ENCODE measurements around the gene ARHGAP15.

ARHGAP15 gene

DNA sequence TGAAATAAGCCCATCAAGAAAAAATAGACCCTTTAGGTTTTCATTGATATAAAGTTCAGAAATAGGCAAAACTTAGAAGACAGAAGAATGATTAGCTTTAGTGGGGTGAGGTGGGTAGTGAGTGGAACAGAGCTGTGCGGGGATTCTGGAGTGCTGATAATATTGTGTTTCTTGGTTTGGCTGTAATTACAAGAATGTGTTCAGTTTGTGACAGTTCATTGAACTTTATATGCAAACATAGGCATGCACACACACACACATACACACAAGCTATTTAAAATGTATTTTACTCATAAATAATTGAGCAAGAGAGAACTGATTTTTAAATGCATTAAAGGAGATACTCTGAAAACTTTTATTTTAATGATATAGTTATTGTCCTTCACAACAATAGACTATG, 17.1 kb downstream of the ARHGAP15 start:
- DNase-seq: no peak

DNA sequence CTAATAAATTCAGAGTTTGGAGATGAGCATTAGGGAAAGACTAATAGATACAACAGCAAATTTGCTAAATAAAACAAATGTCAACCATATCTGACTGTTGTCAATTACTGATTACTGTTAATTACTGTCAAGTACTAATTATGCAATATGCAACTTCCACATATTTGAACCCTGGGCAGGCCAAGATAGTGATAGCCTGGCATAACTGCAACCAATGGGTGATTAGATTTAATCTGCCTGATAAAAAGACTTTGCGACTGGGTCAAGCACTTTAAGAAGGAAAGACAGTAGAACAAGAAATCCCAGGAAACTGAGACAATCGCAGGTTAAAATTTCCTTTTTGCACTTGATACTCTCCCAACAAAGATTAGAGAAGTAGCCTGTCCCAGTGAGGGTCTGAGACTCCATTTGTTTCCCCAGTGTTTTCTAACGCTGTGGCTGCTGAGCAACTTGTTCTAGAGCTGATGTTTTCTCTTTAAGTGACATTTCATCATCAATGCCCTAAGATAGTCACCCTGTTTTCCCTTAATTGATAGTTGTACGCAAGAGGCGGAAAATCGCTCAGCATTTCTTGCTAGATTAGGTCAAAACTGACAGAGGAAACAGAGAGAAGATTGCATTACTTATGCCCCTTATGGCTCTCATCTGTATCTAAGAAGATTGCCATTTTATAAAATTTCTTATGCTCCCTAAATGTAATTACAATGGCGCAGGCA, 17.8 kb downstream of the ARHGAP15 start:
- DNase-seq: no peak

DNA sequence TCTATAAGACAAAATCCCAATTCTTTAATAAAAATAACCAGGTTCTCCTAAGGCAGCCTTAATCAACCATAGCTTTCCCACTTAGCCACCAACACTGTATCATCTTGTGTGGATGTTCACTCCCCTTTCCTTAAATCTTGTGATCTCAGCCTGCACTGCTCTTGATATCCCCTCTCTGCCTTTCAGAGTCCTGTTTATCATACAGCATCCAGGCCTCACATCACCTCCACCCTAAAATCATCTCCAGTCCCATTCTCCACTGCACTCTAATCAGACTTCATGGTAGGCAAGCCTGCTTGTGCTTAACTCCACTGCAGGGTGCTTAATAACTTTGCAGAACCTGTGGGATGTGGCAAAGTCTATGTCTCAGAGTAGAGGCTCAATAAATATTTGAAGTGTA, 18.8 kb downstream of the ARHGAP15 start:
- no peak for DNase-seq

DNA sequence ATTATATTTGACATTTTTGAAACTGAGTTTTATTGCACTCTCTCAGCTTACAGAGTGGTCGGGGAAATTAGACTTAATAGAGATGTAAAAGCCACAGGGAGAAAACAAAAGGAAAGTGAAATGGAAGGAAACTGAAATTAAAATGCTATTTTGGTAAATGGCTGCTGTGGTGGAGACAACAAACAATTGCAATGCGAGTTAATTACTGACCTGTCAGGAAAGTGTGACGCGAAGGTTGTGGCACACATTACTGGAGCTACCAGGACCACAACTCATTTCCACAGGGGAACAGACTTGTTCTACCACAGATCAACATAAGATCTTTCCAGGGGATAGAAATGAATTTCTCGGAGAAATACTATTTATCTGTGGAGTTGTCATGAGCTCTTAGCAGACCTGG, 19.5 kb downstream of the ARHGAP15 start:
- no peak for DNase-seq

DNA sequence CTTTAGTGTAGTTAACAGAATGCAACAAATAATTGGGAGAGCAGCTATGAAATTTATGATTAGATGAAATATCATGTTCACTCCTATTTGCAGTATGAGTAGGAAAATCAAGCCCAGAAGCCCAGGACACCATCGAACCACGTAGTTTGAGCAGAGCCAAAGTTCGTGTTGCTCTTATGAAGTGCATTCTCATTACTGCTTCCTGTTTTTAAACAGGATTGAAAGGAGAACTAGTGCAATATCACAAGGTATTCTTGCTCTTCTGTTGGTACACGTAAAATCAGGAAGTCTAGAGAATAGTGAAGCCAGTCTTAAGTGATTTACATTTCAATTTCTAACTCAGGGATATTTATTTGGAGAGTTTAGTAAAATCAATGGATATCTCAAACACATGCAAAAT, 21.1 kb downstream of the ARHGAP15 start:
- DNase-seq: no peak

DNA sequence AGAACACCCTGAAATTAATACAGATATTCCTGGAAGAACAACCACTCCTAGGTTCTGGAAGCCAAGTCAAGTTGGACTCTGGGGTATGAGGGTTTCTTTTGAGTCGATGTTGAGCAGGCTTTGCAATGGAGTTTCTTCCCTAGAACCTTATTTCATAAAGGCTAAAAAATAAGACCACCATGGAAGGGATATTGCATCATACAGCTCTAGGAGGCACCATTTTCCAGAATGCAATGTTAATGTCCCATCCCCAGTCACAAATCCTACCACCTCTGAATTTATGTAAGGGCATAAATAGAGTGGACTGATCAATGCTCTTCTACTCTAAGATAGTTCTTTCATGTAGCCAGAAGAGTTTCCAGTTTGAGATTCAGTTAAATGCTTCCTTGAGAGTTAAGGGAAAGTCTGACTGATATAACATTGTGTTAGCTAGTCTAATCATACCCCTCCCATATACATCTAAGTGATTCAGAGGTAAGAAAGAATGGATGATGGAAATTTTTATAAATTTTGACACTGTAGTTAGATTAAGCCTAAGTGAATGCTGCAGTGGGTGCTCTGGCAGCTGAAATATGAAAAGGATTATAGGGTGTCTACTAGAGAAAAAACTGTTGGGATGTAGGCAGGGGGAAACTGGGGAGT, 22.0 kb downstream of the ARHGAP15 start:
- DNase-seq: no peak

DNA sequence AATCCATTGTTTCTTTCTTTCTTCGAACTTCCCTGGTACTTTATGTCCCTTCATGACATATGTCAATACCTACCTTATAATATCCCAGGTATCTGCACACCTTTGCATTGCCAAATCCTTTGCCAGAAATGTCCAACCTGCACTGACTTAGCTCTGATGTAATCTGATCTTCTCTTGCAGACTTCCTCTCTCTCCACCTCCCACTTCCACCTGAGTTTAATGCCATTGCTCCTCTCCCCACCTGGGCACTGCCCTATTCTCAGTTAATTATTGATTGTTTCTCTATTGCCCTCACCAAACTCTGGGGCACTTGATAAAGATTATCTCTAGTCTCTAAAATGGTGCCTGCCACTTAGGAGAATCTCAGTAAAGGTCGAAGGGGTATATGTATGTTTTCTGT, 23.0 kb downstream of the ARHGAP15 start:
- no peak for DNase-seq

DNA sequence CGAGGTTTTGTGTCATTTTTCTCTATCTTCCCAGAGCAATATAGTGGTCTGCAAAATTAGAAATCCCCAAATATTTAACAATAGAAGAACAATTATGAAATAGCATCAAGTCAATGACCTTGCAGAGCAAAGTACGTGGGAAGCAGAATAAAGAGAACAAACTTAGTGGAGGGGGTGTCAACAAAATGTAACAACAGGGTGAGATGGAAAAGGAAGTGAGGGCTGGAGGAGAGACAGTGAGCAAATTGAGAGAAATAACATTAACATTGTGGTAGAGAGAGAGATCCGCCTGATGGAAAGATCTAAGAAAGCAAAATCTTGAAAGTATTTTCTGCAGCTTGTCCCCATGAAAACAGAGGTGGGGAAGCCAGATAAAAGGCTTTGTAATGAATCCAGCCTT, 23.4 kb downstream of the ARHGAP15 start:
- no peak for DNase-seq

DNA sequence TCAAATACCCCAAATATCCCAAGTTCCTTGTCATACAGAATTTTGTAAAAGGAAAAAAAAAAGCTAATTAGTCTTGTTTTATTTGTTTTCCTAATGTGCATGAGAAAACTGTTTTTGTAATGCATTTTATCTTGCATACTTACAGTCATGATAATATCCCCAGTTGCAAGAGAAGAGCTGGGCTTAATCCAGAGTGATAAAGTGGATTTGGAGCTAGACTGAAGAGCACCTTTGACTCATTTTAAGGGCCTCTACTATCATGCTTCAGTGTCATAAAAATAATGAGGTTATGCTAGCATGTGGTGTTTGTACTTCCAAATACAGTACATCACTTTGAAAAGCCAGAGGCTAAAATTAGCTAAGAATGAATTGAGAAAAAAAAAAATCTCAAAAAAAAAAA, 26.4 kb downstream of the ARHGAP15 start:
- no peak for DNase-seq

DNA sequence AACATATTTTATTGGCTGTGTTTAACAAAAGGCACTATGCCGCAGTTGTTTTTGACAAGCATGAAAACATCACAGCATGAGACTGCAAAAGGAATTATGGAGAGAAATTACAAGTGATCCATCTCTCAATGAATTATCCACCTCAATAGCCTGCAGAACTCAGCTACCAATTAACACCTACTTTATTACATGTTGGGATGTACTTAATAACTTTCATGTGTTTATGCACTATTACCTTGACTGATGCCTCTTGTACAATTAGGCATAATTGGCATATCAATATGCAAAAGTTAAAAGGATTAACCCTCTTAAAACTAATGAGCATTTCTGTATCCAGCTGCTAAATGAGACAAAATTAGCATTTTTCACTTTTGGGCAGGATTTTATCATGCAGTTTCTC, 27.8 kb downstream of the ARHGAP15 start:
- DNase-seq: no peak

DNA sequence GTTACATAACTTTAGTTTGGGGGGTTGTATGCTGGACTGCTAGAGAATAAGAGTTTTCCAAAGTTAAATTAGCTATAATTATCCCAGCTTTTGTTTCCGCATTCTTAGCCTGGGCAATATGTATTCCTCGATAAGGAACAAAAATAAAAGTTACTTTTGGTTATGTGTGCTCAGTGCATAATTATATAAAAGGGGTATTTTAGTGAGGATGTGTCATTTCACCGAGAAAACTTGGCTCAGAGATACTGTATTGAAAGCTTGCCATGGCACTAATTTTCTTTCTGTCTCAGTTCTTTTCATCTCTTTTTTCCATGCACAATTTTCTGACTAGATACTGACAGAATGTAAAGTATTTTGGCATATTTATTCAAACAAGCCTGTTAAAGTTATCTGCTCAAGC, 28.2 kb downstream of the ARHGAP15 start:
- no peak for DNase-seq

DNA sequence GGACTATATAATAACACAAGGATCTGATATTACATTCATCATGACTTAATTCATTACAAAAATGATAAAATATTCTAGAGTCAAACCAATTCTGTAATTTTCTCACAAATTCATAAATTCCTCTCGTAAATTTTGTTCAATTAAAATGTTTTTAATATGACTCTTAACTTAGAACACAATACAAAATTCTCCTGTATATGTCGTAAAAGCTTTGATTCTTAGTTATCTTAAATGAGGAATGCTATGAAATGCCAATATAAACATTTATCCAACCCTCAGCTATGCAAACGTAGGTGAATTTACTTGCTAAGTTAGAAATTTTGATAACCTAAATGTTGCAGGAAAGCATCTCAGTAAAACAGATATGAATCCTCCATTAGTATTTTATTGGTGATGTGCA, 28.9 kb downstream of the ARHGAP15 start:
- no peak for DNase-seq

DNA sequence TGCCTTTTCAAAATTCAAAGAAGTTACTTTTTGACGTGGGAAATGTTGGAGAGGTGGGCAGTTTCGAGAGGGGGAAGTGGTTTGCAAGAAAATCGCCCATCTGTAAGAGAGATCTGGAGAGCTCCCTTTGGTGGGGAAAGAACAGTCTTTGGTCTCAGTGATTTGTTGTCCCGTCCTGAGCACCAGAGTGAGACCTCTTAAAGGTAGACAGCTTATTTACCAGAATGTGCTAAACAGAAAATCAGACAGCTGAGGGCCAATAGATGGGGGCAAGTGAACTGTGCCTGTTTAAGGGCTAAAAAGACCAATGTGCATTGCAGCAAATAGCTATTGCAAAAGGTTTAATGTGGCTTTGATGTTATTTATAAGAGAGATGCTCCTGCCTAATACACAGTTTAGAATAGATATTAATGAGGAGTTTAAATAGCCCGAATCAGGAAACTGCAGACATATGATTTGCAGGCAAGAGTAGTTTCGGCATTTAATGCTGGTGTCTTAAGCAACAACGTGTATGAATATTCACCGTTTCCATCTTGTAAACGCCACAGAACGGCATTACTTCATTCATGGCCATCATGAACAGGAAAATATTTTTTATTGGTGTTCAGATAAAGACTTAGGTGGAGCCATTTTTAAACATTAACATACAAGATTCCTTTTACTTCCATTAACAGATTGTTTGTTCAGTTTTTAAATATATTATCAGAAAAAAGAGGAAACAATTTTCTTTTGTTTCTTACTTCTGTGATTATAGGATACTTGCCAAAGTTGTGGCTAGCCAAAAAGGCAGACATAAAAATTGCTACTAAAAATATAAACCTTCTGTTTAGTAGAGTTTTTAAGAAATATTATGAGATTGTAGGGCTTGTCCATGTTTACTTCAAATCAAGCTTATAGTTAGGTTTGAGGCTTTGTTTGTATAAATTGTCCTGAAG, 29.6 kb downstream of the ARHGAP15 start:
- DNase-seq: no peak

DNA sequence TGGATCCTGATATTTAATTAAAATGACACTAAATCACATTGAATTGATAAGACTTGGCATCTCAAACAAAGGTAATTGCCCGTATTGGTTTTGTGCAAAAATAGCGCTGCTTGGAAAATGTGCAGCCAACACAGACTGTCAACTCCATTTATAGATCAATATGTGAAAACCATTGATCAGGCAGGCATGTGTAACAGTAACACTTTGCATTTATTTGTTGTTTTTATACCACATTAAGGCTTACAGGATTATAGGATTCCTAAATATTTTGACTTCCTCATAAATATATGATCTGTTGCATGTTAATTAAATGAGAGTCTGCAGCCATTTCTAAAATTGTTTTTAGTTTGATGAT, 30.2 kb downstream of the ARHGAP15 start:
- no peak for DNase-seq

DNA sequence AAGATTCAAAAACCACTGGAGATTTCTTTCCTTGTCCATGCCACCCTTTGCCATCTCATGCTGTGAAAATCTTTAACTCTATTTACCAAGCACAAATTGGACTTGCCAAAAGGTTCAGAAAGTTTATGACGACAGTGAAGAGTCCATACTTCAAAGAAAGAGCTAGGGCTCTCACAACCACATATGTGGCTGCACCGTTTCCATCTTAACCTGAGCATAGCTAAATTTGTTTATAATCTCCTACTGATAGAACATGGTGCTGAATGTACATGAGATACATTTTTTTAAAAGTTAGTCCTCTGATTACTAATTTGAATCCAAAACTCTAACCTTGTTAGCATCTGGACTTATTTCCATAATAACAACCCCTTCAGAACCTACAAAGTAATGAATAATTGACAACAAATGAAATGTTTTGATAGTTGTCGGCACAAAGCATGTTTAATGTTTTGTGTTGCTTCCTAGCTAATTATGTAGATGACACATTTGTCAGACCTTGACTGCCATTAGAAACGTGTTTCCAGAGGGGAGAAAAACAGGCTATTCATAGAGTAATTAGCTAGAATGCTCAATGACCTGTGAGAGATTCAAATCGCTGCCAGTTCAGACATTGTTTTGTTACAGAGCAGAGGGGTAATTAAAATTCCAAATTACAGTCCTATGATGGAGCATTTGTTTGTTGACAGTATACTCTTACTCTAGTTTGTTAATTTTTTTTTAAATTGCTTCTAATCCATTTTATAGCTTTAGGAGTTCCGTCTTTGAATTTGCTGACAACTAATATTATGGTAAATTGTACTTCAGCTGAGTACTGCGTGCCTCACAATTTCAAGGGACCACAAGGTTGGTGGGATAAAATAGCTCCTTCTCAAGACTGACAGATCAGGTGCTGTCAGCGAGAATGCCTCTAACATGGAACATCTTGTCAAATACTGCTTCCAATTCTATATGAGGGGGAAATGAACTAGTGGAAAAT, 31.8 kb downstream of the ARHGAP15 start:
- no peak for DNase-seq

DNA sequence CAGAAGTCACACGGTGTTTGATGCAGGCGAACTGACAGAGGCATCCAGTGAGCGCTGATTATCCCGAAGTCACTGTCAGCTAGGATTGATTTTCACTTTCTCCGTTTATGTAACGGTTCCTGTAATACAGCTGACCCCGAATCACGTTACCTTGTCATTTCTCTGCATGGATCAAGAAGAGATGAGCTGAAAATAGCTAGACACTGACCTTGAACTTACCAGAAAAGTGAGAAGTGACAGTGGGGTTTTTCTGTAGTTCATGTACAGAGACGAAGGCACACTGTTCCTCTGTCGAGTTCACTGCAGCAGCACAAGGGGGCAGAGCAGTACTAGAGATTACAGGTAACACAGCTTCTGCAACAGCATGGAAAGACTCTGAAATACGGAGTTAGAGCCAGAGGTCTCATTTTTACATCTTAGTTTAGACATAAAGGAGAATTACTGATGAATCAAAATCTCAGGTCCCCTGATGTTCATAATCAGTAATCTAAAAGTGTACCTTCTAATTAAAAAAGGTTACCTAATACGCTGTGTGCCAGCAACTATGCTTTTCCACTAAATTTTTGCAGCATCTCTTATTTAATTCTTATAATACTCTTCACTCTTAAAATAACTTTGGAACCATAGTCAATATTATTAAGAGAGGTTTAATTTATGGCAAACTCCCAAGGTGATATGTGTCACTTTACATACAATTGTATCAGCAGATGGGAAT, 33.1 kb downstream of the ARHGAP15 start:
- peak; percentile 53 for DNase-seq

DNA sequence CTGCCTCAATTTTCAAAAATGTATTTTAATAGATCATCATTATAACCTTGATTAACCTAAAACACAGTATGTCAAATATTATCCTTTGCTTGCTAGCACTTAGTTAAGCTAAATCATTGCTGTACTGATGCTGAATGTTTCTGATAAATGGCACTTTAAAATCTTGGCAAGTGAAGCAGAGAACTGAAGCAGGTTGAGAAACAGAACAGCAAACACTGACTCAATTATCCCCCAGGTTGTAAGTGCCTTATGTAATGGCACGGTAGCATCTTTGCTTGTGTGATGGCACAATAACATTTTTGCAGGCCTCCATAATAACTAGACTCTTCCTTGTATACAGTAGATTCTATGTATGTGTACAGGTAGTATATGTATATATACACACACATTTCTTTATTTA, 33.8 kb downstream of the ARHGAP15 start:
- no peak for DNase-seq

DNA sequence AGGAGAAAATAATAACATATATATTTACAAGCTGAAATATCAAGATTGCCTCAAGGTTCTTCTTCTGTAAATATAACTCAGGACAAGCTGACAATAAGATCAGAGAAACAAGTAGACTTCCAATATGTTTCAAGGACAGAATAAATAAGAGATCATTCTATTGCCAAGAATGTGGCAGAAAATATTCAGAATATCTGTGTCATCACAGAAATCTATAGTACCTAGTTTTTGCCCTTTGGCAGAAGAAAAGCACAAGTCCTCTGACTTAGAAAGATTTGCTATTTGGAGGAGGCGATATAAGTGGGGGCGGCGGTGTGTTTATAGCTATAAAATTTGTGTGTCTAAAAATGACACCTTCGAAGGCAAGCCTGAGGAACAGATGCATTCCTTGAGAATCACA, 34.3 kb downstream of the ARHGAP15 start:
- no peak for DNase-seq

DNA sequence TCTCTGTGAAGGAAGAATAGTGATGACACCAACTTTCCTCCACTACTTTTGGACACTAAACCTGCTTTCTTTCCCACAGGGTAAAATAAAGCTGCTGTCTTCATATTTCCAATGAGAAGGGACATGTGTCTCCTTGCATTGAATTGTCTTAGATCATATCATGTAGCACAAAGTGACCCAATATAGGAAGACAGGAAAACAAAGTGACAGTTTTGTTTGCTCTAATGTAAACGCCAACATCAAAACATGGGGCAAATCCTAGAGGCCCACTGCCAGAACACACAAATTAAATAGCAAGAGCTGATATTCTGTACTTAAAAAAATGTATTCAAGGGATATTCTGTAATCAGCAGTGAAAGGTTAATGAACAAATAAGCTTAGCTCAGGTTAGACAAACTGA, 36.1 kb downstream of the ARHGAP15 start:
- no peak for DNase-seq

DNA sequence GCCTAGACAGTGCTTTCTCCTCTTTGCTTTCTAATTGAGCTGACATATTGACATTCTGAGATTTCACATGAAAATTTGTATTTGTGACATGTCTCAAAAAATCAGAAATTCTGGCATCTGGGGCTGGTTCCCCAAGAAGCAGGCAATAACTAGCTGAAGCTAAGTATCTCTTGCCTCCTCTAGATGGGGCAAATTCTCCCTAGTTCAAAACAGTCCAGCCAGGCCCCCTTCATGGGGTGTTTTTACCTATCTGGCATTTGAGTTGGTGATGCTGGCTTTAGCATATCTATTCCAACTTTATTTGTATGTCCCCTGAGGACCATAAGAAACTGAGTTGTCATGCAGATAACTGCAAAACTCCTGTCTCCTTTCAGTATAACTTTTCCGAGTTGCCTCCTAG, 39.9 kb downstream of the ARHGAP15 start:
- no peak for DNase-seq

DNA sequence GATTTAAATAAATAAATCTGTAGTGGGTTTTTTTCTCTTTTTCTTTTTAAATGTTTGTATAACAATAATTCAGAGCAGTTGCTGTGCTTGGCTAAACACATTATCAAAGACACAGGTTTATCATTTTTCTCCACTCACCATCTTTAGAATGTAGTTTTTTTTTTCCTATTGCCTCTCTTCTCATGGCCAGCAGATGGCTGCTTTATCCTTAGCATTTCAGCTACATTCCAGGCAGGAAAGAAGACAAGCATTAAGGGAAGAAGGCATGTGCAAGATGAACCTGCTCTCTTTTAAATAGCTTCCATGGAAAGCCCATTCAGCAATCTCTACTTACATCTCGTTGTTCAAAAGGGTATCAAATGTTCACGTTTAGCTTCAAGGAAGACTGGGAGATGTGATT, 42.6 kb downstream of the ARHGAP15 start:
- DNase-seq: no peak

DNA sequence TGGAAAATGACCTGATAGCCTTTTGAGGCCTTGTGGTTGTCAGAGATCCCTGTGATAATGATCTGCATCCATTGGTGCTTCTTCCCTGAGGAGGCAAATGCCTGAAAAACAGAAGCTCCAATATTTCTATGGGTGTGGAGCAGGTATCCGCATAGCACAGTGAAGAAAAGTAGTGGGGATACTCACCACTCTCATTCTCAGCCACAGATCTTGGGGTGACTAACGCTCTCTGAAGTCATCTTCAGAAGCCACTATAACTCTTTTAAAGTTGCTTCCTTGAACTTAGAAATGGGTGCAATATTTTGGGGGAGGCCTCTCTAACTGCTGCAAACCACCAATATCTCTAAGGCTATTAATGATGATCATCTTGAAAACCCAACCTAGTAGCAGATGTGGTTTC, 46.2 kb downstream of the ARHGAP15 start:
- DNase-seq: no peak

Measured in activated T-cell treated with anti-CD3 and anti-CD28 coated beads, Interleukin-2, amount 50 U/mL, for 1 hour (primary cell).